RWPE2 (cell line): ENCODE measurements around the gene LIPM.

Experiments used
- ATAC-seq: fragments of 200-7000 bp; cut with Tn5 transposase; 3 replicates; pipeline ENCODE4 v1.9.1; 2021; ENCODE audit warnings: low read depth
- DNase-seq: peaks from one replicate; pipeline ENCODE4 v3.0.0-alpha.2; 2020; ENCODE audit warnings: low spot score
- H3K27ac ChIP-seq: fragments of 450-650 bp; 2 replicates; pipeline ENCODE4 v1.5.1; 2017; ENCODE audit warnings: mild to moderate bottlenecking; ENCODE audit not compliant: poor library complexity, severe bottlenecking
- H3K27me3 ChIP-seq: fragments of 250-450 bp; sonication (Bioruptor Pico); 2 replicates; pipeline ENCODE4 v1.5.1; 2021; ENCODE audit warnings: mild to moderate bottlenecking, moderate library complexity; ENCODE audit not compliant: insufficient read depth, poor library complexity, severe bottlenecking
- H3K36me3 ChIP-seq: fragments of 250-450 bp; sonication (Bioruptor Pico); 2 replicates; pipeline ENCODE4 v1.5.1; 2020; ENCODE audit warnings: low read depth, mild to moderate bottlenecking, moderate library complexity
- H3K4me1 ChIP-seq: fragments of 250-450 bp; sonication (Bioruptor Pico); 2 replicates; pipeline ENCODE4 v1.5.1; 2021; ENCODE audit warnings: mild to moderate bottlenecking, moderate library complexity; ENCODE audit not compliant: insufficient read depth, poor library complexity, severe bottlenecking
- H3K4me3 ChIP-seq: fragments of 250-450 bp; sonication (Bioruptor Pico); 2 replicates; pipeline ENCODE4 v1.5.1; 2021; ENCODE audit warnings: mild to moderate bottlenecking, moderate library complexity; ENCODE audit not compliant: severe bottlenecking
- H3K9me3 ChIP-seq: fragments of 250-450 bp; sonication (Bioruptor Pico); 2 replicates; pipeline ENCODE4 v1.5.1; 2021; ENCODE audit warnings: mild to moderate bottlenecking, moderate library complexity; ENCODE audit not compliant: severe bottlenecking
- CTCF ChIP-seq: fragments of 450-650 bp; IDR thresholded peaks from one replicate; pipeline ENCODE4 v1.5.1; 2017; ENCODE audit warnings: mild to moderate bottlenecking, moderate library complexity; ENCODE audit not compliant: poor library complexity, severe bottlenecking

Gene LIPM

GRCh38 chr10:88870089-88870488 lies 67.6 kb downstream of the LIPM start:
- Histone ChIP-seq H3K36me3 (no peaks in the 10 kb centered on the region), H3K9me3 (no peaks in the 10 kb centered on the region), H3K27ac (no peak overlapping the region), H3K4me3 (no peak overlapping the region), H3K27me3 (no peaks in the 10 kb centered on the region), H3K4me1 (peaks cover 3% of the 10 kb centered on the region)
- no peak for TF ChIP-seq CTCF
- no peak for ATAC-seq
- no peak for DNase-seq
